GM23338 (cell line): ENCODE results near the gene DHX40. TPM values are rescaled to one million over a fixed set of nuclear protein-coding genes. Genes with fewer than 3 reads are reported as not detected.

Experiments
- ATAC-seq: fragments of 200-7000 bp; cut with Tn5 transposase; 3 replicates; pipeline ENCODE4 v1.9.1; 2020
- DNase-seq: peaks from one replicate; pipeline ENCODE4 v3.0.0-alpha.2; 2015; ENCODE audit warnings: low spot score
- H2AFZ ChIP-seq: fragments of 200-600 bp; sonication (generic); 2 replicates; pipeline ENCODE4 v1.8.0; 2016; ENCODE audit warnings: antibody characterized with exemption, mild to moderate bottlenecking, moderate library complexity
- H3F3A ChIP-seq: fragments of 200-600 bp; sonication (generic); replicated peaks from 2 replicates; pipeline ENCODE4 v1.8.0; 2017; ENCODE audit warnings: antibody characterized with exemption, mixed run types, low read depth
- H3K27ac ChIP-seq: fragments of 200-600 bp; sonication (generic); 2 replicates; pipeline ENCODE4 v1.6.1; 2016; ENCODE audit warnings: low read depth
- H3K27me3 ChIP-seq: fragments of 200-600 bp; sonication (generic); 2 replicates; pipeline ENCODE4 v1.8.0; 2016; ENCODE audit warnings: mild to moderate bottlenecking, mixed run types, moderate library complexity; ENCODE audit not compliant: insufficient read depth
- H3K36me3 ChIP-seq: fragments of 200-600 bp; sonication (generic); 2 replicates; pipeline ENCODE4 v1.8.0; 2016; ENCODE audit warnings: mild to moderate bottlenecking; ENCODE audit not compliant: insufficient read depth
- H3K4me1 ChIP-seq: fragments of 200-600 bp; sonication (generic); 2 replicates; pipeline ENCODE4 v1.8.0; 2016; ENCODE audit warnings: mild to moderate bottlenecking, moderate library complexity; ENCODE audit not compliant: insufficient read depth
- H3K4me2 ChIP-seq: fragments of 200-600 bp; sonication (generic); 2 replicates; pipeline ENCODE4 v1.7.1; 2017; ENCODE audit warnings: mixed run types
- H3K4me3 ChIP-seq: fragments of 200-600 bp; sonication (generic); 2 replicates; pipeline ENCODE4 v1.6.1; 2016; ENCODE audit warnings: mixed run types
- H3K79me2 ChIP-seq: fragments of 200-600 bp; sonication (generic); replicated peaks from 2 replicates; pipeline ENCODE4 v1.8.0; 2017; ENCODE audit warnings: mild to moderate bottlenecking; ENCODE audit not compliant: insufficient read depth
- H3K9me2 ChIP-seq: fragments of 200-600 bp; sonication (generic); 2 replicates; pipeline ENCODE4 v1.8.0; 2017; ENCODE audit not compliant: insufficient read depth
- H4K20me1 ChIP-seq: fragments of 200-600 bp; sonication (generic); replicated peaks from 2 replicates; pipeline ENCODE4 v1.8.0; 2017; ENCODE audit warnings: mild to moderate bottlenecking; ENCODE audit not compliant: insufficient read depth
- H3K27ac Mint-ChIP-seq: 2 replicates; pipeline ENCODE4 v1.8.0; 2020; ENCODE audit warnings: inconsistent platforms, mild to moderate bottlenecking, moderate library complexity, mixed read lengths
- H3K27me3 Mint-ChIP-seq: 3 replicates; pipeline ENCODE4 v1.8.0; 2022; ENCODE audit warnings: low read depth, mild to moderate bottlenecking, moderate library complexity, mixed read lengths, inconsistent platforms; ENCODE audit not compliant: insufficient read depth, poor library complexity
- H3K36me3 Mint-ChIP-seq: 3 replicates; pipeline ENCODE4 v1.8.0; 2021; ENCODE audit warnings: low read depth, mild to moderate bottlenecking, inconsistent platforms, moderate library complexity, mixed read lengths
- H3K4me1 Mint-ChIP-seq: 3 replicates; pipeline ENCODE4 v1.8.0; 2020; ENCODE audit warnings: mild to moderate bottlenecking, inconsistent platforms, mixed read lengths
- H3K4me3 Mint-ChIP-seq: 3 replicates; pipeline ENCODE4 v1.8.0; 2021; ENCODE audit warnings: moderate library complexity, mild to moderate bottlenecking, inconsistent platforms, mixed read lengths
- H3K9me3 Mint-ChIP-seq: 3 replicates; pipeline ENCODE4 v1.8.0; 2020; ENCODE audit warnings: moderate library complexity, mild to moderate bottlenecking, inconsistent platforms, mixed read lengths
- EZH2 ChIP-seq: fragments of 200-600 bp; sonication (generic); IDR thresholded peaks from one replicate; pipeline ENCODE4 v1.8.0; 2017; ENCODE audit warnings: antibody characterized with exemption, mild to moderate bottlenecking, low read depth; ENCODE audit not compliant: unreplicated experiment
- EZH2phosphoT487 ChIP-seq: fragments of 200-600 bp; sonication (generic); IDR thresholded peaks from one replicate; pipeline ENCODE4 v1.8.1; 2018; ENCODE audit warnings: antibody characterized with exemption; ENCODE audit not compliant: unreplicated experiment
- JUNB ChIP-seq: IDR thresholded peaks from one replicate; pipeline ENCODE4 v1.6.1; 2016; ENCODE audit warnings: antibody characterized with exemption; ENCODE audit not compliant: unreplicated experiment
- REST ChIP-seq: IDR thresholded peaks from one replicate; pipeline ENCODE4 v1.6.1; 2018; ENCODE audit warnings: antibody characterized with exemption; ENCODE audit not compliant: unreplicated experiment
- polyA plus RNA-seq: library from polyadenylated mRNA; unstranded; fragments of >200 nt; fragmentation: Nextera tagmentation; extraction: Ambion mirVana; gene quantifications from 2 replicates; pipeline ENCODE4 v1.2.1, GENCODE V29; 2016
- total RNA-seq: library from RNA; depleted of rRNA; stranded (reverse); fragments of >200 nt; shearing (Covaris generic); gene quantifications from 2 replicates; pipeline ENCODE4 v1.2.3, GENCODE V29; 2014
- TF ChIP-seq, protein P1 (sequence below), 2 experiments: fragments of 200-600 bp in 1 of 2; sonication (generic) in 1 of 2; conservative IDR thresholded peaks; 2 replicates each; pipeline versions ENCODE4 v1.5.1 to v1.6.1; 2016 to 2017; ENCODE audit warnings: antibody characterized with exemption in 2 of 2, low read depth in 2 of 2, mild to moderate bottlenecking in 2 of 2, moderate library complexity in 1 of 2
- TF ChIP-seq, protein P2 (sequence below): IDR thresholded peaks from 2 replicates; pipeline ENCODE4 v1.6.1; 2016; ENCODE audit warnings: antibody characterized with exemption
- TF ChIP-seq, protein P3 (sequence below): fragments of 250-450 bp; sonication (Bioruptor Pico); IDR thresholded peaks from 2 replicates; pipeline ENCODE4 v1.5.0; 2020; ENCODE audit warnings: mild to moderate bottlenecking, moderate library complexity

DHX40 gene
- total and polyA plus RNA-seq, 2 experiments from 2014 or later: 14.5 to 38.2 TPM

GRCh38 chr17:59527931-59528330 is 37.5 kb upstream of the DHX40 start:
- H3K27ac ChIP-seq: no peak overlapping the region
- no peaks in the 10 kb centered on the region for H3K27me3 ChIP-seq
- H3K9me3 Mint-ChIP-seq: no peaks in the 10 kb centered on the region
- H3K27ac Mint-ChIP-seq: no peak overlapping the region
- no peaks in the 10 kb centered on the region for H3K36me3 ChIP-seq
- H3K27me3 Mint-ChIP-seq: no peaks in the 10 kb centered on the region
- no peaks in the 10 kb centered on the region for H3F3A ChIP-seq
- ATAC-seq: no peak
- TF ChIP-seq EZH2phosphoT487 (no peak), JUNB (no peak), EZH2 (no peak), REST (no peak)
- TF ChIP-seq, protein P1, sequence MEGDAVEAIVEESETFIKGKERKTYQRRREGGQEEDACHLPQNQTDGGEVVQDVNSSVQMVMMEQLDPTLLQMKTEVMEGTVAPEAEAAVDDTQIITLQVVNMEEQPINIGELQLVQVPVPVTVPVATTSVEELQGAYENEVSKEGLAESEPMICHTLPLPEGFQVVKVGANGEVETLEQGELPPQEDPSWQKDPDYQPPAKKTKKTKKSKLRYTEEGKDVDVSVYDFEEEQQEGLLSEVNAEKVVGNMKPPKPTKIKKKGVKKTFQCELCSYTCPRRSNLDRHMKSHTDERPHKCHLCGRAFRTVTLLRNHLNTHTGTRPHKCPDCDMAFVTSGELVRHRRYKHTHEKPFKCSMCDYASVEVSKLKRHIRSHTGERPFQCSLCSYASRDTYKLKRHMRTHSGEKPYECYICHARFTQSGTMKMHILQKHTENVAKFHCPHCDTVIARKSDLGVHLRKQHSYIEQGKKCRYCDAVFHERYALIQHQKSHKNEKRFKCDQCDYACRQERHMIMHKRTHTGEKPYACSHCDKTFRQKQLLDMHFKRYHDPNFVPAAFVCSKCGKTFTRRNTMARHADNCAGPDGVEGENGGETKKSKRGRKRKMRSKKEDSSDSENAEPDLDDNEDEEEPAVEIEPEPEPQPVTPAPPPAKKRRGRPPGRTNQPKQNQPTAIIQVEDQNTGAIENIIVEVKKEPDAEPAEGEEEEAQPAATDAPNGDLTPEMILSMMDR (conservative IDR thresholded peaks at IDR 0.05; ENCODE audit: low read depth in 2 of 2): no peak
- TF ChIP-seq, protein P2, sequence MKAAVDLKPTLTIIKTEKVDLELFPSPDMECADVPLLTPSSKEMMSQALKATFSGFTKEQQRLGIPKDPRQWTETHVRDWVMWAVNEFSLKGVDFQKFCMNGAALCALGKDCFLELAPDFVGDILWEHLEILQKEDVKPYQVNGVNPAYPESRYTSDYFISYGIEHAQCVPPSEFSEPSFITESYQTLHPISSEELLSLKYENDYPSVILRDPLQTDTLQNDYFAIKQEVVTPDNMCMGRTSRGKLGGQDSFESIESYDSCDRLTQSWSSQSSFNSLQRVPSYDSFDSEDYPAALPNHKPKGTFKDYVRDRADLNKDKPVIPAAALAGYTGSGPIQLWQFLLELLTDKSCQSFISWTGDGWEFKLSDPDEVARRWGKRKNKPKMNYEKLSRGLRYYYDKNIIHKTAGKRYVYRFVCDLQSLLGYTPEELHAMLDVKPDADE: no peak
- TF ChIP-seq, protein P3, sequence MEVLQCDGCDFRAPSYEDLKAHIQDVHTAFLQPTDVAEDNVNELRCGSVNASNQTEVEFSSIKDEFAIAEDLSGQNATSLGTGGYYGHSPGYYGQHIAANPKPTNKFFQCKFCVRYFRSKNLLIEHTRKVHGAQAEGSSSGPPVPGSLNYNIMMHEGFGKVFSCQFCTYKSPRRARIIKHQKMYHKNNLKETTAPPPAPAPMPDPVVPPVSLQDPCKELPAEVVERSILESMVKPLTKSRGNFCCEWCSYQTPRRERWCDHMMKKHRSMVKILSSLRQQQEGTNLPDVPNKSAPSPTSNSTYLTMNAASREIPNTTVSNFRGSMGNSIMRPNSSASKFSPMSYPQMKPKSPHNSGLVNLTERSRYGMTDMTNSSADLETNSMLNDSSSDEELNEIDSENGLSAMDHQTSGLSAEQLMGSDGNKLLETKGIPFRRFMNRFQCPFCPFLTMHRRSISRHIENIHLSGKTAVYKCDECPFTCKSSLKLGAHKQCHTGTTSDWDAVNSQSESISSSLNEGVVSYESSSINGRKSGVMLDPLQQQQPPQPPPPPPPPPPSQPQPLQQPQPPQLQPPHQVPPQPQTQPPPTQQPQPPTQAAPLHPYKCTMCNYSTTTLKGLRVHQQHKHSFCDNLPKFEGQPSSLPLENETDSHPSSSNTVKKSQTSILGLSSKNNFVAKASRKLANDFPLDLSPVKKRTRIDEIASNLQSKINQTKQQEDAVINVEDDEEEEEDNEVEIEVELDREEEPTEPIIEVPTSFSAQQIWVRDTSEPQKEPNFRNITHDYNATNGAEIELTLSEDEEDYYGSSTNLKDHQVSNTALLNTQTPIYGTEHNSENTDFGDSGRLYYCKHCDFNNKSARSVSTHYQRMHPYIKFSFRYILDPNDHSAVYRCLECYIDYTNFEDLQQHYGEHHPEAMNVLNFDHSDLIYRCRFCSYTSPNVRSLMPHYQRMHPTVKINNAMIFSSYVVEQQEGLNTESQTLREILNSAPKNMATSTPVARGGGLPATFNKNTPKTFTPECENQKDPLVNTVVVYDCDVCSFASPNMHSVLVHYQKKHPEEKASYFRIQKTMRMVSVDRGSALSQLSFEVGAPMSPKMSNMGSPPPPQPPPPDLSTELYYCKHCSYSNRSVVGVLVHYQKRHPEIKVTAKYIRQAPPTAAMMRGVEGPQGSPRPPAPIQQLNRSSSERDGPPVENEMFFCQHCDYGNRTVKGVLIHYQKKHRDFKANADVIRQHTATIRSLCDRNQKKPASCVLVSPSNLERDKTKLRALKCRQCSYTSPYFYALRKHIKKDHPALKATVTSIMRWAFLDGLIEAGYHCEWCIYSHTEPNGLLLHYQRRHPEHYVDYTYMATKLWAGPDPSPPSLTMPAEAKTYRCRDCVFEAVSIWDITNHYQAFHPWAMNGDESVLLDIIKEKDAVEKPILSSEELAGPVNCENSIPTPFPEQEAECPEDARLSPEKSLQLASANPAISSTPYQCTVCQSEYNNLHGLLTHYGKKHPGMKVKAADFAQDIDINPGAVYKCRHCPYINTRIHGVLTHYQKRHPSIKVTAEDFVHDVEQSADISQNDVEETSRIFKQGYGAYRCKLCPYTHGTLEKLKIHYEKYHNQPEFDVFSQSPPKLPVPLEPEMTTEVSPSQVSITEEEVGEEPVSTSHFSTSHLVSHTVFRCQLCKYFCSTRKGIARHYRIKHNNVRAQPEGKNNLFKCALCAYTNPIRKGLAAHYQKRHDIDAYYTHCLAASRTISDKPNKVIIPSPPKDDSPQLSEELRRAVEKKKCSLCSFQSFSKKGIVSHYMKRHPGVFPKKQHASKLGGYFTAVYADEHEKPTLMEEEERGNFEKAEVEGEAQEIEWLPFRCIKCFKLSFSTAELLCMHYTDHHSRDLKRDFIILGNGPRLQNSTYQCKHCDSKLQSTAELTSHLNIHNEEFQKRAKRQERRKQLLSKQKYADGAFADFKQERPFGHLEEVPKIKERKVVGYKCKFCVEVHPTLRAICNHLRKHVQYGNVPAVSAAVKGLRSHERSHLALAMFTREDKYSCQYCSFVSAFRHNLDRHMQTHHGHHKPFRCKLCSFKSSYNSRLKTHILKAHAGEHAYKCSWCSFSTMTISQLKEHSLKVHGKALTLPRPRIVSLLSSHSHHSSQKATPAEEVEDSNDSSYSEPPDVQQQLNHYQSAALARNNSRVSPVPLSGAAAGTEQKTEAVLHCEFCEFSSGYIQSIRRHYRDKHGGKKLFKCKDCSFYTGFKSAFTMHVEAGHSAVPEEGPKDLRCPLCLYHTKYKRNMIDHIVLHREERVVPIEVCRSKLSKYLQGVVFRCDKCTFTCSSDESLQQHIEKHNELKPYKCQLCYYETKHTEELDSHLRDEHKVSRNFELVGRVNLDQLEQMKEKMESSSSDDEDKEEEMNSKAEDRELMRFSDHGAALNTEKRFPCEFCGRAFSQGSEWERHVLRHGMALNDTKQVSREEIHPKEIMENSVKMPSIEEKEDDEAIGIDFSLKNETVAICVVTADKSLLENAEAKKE (CRISPR knock-in tag): no peak
- H3K4me3 Mint-ChIP-seq: no peak overlapping the region
- H3K4me3 ChIP-seq: no peak overlapping the region
- no peaks in the 10 kb centered on the region for H3K9me2 ChIP-seq
- H3K4me1 ChIP-seq: no peaks in the 10 kb centered on the region
- H3K36me3 Mint-ChIP-seq: no peaks in the 10 kb centered on the region
- no peak for DNase-seq
- no peaks in the 10 kb centered on the region for H4K20me1 ChIP-seq
- H3K4me1 Mint-ChIP-seq: no peaks in the 10 kb centered on the region
- no peaks in the 10 kb centered on the region for H3K79me2 ChIP-seq
- H3K4me2 ChIP-seq: no peak overlapping the region
- peak overlapping the region; percentile 59; the same call in 1 of the 2 replicates for H2AFZ ChIP-seq
